Ramos (cell line): ENCODE results near the gene PTPN14.

Experiments
- in situ Hi-C: fragments of 300-500 bp; cut with MboI; formaldehyde crosslinking; loops from one replicate; pipeline ENCODE4 v1.14.3; 2022; ENCODE audit warnings: low sequenced_read_pairs; ENCODE audit not compliant: unreplicated experiment

Gene PTPN14

DNA sequence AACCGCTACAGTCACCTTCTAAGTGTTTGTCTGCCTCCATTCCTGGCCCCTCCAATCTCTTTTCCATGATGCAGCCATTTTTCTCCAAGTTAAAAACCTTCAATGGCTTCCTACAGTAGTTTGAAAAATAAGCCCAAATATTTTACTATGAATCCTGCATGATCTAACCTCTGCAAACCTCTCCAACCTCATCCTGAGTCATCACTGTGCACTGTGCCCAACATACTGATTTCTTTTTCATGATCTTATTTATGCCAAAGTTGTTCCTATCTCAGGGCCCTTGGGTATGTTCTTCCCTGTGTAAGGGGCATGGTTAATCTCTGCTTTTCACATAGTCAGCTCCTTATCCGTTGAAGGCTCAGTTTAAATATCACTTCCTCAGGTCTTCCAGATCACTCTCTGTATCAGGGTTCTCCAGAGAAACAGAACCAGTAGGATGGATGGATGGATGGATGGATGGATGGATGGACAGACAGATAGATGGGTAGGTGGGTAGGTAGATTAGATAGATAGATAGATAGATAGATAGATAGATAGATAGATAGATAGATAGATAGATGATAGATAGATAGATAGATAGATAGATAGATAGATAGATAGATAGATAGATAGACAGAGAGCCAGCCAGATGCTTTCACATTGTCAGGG is 18.1 kb upstream of the PTPN14 start:
- in situ Hi-C loops = no loop called here

DNA sequence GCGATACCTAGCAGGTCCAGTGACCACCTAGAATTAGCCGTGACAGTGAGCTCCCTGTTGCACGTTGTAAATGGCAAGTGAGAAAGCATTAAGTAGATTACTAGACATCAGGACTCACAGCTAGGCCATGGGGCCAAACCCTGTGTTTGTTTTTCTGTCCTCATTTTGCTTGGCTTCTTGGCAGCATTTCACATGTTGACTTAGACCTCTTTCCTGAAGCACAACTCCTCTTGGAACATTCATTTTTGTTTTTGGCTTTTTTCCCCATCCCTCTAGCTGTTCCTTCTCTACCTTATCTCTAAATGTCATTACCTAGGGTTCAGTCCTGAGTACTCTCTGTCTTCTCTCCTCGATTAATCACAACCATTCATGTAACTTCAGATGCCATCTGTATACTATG is 16.9 kb upstream of the PTPN14 start:
- in situ Hi-C loops = no loop called here

DNA sequence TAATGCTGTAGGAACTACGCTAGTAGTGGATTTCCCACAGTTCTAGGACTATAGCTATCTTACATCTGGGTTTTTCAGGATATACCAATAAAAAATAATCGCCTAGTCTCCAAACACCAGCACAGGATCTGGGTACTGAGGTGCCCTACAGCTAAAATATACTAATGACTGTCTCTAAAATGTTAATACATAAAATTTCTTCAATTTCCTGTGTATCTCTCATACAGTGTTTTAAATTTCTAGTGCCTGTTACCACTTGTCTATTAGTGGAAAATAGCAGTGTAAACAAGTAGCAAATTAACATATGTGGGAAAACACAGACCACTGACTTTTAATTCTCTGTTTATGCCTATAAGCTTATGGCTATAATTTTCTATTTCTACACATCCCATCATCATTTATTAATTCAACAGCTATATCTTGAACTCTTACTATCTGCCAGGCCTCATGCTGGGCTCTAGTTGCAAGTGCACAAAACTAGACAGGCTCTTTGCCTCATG is 16.1 kb upstream of the PTPN14 start:
- in situ Hi-C loops = no loop called here

GRCh38 chr1:214566158-214567104 is 15.0 kb upstream of the PTPN14 start:
- in situ Hi-C loops = no loop called here

- in situ Hi-C loops = no loop called here
Measured at GRCh38 chr1:214565310-214565709, 13.9 kb upstream of the PTPN14 start.

DNA sequence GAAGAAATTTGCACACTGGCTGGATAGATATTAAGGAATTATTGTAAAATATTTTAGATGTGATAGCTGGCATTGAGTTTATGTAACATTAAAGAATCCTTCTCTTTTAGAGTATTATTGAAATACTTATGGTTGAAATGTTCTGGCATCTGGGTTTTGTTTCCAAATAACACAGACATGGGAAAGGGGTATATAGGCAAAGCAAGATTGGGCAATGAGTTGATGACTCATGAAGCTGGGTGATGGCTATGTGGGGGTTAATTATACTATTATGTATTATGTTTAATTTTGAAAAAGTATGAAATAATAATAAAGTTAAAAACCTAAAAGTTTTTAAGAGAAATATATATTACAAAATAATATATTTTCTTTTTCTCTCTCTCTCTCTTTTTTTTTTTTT is 12.5 kb upstream of the PTPN14 start:
- in situ Hi-C loops = no loop called here

GRCh38 chr1:214557952-214558735 is 6.7 kb upstream of the PTPN14 start:
- in situ Hi-C loops = no loop called here

- in situ Hi-C loops = no loop called here
Measured at GRCh38 chr1:214553142-214553710, 1.8 kb upstream of the PTPN14 start.

GRCh38 chr1:214552174-214552608 is 789 bp upstream of the PTPN14 start:
- in situ Hi-C loops = no loop called here

DNA sequence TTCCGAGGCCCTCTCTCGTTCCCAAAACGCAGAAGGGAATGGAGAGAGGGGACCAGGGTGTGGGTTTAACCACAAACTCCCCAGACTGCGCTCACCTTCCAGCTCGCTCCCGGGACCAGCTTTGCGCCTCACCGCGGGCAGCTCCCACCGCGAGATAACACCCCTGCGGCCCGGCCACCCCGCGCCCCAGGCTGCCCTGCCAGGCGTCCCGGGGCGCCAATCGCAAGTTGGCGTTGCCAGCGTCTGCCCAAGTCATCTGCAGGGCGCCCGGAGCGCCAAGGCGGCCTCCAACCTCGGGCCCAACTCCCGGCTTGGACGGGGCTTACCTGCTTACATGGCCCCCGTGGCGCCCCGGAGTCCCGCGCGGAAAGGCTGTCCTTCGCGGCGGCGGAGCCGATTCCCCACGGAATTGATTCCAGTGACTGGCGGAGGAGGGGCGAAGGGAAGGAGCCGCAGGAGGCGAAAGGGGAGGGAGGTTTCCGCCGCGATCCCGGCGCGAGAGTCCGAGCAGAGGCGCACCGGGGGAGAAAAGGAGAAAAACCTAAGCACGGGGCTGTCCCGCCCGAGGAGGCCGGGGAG is 456 bp downstream of the PTPN14 start:
- in situ Hi-C loops = no loop called here

DNA sequence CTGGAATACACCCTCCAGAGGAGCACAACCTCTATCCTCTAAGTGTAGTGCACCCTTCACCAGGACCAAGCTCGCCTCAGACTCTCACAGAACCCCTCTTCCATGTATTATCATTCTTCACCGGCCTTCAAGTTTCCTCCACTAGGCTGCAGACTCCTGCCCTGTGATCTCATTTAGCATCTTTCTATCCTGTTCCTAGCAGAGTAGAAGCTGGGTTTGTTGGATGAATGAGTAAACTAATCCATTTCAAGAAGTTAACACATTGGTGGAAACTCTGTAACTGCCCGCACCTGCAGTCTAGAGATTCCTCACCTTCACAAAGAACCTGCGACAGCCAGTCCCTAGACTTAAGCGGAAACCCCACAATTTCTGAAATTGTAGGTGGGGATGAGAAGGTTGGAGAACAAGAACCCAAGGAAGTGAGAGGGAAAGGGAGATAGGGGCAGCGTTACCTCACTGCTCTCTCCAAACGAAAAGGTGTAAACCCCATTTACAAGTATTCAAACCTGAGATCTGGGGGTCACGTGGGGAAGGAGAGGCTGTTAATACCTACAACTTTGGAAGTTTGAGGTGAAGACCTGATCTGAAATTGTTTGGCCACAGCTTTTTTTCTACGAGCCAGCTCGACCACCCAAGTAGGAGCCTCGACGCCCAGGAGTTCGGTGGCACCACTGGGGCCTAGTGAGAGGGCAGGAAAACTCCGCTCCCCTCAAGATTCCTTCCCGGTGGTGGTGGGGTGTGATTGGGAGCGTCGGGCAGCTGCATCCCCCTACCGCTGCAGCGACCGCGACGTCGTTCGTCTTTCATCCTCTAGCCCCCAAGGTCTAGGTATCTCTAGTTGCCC is 1.2 kb downstream of the PTPN14 start:
- in situ Hi-C loops = no loop called here

- in situ Hi-C loops = no loop called here
Measured at GRCh38 chr1:214549604-214550003, 1.8 kb downstream of the PTPN14 start.

DNA sequence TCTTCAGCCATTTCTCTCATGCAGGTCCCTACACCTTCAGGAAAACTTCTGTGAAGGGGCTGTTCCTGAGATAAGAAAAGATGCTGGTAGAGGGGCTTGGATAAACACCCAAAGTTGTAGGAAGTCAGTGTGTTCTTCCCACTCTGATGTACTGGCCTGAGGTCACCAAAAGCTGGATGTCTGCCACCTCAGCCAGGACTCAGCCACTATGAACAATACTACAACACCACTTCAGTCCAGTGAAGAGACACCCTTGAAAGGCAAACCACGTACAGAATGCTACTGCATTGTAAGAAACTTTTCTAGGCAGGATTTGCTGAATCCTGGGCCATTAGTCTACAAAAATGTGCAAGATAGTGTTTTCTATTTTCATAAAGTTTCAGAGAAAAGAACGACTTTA is 2.4 kb downstream of the PTPN14 start:
- in situ Hi-C loops = no loop called here

DNA sequence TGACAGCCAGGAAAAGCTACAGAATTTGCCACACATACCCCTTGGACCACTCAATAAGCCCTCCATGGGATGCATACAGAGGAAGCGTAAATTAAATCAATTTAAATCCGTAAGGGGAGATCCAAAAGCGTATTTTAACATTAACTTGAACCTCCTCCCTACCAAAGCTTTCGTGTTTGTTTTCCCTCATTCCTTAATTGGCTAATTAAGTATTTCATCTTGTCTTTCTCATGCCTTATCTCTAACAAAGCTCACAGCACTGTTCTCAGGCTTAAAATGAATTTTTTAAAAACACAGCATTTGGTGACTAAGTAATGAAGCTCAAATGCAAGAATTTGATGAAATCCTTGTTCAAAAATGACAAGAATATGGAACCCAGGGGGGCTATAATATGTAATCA is 3.1 kb downstream of the PTPN14 start:
- in situ Hi-C loops = no loop called here

GRCh38 chr1:214547747-214548146 is 3.7 kb downstream of the PTPN14 start:
- in situ Hi-C loops = no loop called here

DNA sequence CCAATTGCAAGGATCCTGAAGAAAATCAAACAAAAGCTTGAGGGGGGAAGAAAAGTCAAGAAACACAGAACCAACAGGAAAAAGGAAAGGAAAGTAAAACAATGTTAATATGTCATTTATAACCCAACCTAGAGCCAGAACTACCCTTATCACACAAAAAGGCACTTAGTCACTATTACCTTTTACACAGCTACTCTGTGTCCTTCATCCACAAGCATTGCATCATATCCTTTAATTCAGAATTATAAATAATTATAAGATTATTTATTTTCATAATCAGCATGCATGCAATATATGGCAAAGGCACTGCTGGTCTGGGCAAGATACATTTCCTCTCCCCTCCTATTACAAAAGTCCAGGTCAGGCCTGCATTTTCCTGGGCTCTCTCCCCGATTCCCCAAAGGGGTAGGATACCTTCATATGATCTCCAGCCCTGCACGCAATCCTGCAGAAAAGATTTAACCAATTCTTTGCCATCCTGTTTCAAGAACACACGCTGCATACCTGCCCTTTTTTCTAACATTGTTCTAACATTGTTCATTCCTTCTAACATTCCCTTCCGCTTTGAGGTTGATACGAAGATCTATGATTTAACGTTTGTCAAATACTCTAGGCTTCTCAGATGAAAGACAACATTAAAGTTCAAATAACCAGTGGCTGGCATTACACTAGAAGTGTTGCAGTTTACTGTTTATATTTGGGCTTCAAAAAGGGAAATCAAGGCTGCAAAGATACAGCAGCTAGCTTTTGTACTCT is 4.3 kb downstream of the PTPN14 start:
- in situ Hi-C loops = no loop called here

GRCh38 chr1:214546084-214546483 is 5.3 kb downstream of the PTPN14 start:
- in situ Hi-C loops = no loop called here

- in situ Hi-C loops = no loop called here
Measured at GRCh38 chr1:214545293-214545692, 6.1 kb downstream of the PTPN14 start.
